Activated T-helper 1 cell treated with Interleukin-2 at 50 U/mL for 16 hours (primary cell): Measurements from ENCODE around the gene TOMM6.

Experiments
- DNase-seq: peaks from one replicate; pipeline ENCODE4 v3.0.0-alpha.2; 2020; ENCODE audit warnings: low read depth

The TOMM6 gene

GRCh38 chr6:41787219-41787917 is at the start of gene TOMM6:
Gene TOMM6 (plus strand): TSS chr6:41787694. CDS start chr6:41787698, 4 bp downstream.
- DNase-seq = peak; percentile 91

DNA sequence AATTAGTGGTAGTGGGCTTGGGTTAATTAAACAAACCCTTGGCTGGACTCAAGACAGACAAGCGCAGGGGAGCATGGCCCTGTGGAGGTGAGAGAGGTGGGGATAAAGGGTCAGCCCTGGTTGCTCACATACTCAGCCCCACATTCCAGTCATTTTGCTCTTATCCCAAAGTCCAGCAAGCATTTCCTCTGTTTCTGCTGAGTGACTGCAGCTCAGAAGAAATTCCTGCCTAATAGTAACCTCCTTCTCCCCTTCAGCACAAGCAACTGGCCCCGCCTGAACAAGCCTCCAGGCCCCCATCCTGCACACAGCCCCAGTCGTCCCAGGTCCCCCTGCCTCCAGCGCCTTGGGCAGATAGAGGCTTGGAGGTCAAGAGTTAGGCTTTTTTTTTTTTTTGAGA is 48.5 kb upstream of the TOMM6 start:
- DNase-seq = no peak

DNA sequence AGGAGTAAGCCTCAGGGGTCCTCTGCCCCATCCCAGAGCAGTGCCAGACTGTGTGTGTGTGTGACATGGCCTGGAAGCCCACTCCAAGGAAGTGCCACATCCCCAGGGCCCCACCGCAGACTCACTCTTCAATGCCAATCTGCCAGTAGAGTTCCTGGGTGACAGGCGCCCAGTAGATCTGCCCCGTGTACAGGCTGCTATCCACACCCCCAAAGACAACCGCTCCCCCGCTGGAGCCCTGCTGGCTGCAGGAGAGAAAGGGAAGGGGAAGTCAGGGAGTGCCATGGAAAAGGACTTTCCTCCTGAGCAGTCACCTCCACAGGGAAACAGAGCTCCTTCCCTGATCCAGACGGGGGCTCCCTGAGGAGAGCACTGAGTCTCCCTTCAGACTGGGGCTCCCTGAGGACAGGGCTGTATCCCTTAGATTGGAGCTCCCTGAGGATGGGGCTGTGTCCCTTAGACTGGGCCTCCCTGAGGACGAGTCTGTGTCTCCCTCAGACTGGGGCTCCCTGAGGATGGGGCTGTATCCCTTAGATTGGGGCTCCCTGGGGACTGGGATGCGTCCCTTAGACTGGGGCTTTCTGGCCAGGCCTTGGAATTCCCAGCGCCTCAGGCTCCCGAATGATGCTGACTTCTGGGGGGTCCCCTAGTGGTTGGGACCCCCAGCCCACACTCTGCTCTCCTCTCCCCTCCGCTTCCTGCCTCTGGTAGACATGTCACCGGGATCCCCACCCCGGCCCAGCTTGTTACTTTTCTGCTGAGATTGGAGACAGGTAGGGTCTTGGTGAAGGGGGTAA is 46.9 kb upstream of the TOMM6 start:
- no peak for DNase-seq

GRCh38 chr6:41741625-41742490 is 45.6 kb upstream of the TOMM6 start:
- no peak for DNase-seq

GRCh38 chr6:41743406-41744235 is 43.9 kb upstream of the TOMM6 start:
- no peak for DNase-seq

DNA sequence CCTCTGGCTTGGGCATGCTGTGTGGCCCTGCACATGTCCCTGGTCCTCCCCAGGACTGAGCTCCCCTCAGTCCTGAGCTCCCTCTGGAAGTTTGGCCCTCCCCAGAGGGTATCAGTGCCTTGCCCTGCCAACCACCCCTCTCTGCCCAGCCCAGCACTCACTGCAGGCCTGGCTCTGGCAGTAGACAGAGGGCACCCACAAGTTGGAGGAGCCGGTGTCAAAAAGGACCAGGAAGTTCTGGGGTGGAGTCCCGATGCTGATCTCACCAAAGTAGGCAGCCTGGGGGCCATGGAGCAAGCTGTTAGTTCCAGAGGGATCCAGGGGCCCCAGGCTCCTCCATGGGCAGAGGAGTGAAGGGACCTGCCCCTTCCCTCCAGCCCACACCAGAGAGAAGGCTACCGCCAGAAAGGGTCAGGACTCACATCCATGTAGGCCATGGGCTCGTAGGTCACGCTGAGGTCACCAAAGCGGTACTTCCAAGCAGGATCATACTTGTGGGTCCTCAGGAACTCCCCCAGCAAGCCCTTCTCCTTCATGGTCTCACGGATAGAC is 43.2 kb upstream of the TOMM6 start:
- no peak for DNase-seq

DNA sequence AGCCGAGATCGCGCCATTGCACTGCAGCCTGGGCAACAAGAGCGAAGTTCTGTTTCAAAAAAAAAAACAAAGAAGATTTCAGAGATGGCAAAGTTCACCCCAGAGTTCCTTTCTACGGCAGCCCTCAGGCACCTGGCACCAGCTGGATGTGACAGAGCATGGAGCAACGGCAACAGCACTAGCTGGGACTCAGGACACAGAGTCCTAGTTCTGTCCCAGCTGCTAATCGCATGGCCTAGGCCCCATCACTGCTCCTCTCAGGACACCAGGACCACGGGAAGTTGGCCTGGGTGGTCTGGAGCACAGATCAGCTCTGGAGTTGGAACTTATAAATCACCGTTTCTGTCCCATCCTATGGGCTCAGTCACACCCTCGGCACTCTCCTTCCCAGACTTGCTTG is 41.4 kb upstream of the TOMM6 start:
- DNase-seq = no peak

DNA sequence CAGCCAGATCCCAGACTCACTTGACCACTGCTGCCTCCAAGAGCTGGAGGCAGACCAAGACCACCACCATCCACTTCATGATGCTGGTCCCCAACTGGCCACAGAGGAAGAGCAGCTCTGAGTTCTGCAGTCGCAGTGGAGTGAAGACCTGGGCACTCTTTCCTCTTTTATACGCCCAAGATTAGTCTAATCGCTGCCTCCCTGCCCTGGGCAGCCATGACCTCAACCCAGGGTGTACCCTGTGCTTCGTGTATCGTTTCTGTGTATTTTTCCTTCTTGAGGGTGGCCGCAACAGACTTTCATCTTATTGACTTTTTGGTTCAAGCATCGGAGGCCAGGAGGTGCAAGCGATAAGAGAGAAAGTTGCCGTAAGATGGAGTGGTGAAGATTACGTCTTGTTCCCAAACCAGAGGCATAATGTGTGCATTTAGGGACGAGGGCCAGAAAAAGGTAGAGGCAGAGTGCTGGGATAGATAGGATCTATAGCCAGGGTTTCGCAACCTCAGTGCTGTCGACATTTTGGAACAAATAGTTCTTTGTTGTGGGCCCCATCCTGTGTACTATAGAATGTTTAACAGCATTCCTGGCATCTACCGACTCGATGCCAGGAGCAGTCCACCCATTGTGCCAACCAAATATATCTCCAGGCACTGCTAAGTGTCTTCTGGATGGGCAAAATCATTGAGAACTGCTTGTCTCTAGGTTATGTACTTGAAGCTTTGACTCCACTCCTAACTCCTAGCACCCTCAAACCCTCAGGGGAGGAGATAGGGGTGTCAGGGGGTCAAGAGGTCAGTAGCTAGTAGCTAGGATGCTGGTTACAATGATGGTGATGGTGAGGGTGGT is 40.0 kb upstream of the TOMM6 start, which contains the start of gene PGC:
Gene PGC, minus strand, starts transcription at position 142 of the 846 bp plus-strand sequence. Its CDS starts 63 bp downstream, at position 79.
- no peak for DNase-seq

DNA sequence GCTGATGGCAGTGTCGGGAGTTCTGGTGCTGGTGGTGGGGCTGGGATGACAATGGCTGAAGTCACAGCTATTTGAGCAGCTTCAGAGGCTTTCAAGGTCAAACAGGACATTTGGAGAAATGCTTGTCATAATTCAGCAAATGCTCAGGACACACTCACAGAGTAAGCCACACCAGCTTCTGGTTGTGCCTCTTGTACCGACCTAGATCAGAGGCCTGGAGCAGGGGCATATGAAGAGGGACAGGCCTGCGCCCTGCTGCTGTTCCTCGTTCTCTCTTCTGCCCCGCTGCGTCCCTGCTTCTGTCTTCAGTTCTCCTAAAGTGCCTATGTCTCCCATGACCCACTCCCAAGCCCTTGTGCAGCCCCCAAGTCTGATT is 39.4 kb upstream of the TOMM6 start:
- DNase-seq = no peak

DNA sequence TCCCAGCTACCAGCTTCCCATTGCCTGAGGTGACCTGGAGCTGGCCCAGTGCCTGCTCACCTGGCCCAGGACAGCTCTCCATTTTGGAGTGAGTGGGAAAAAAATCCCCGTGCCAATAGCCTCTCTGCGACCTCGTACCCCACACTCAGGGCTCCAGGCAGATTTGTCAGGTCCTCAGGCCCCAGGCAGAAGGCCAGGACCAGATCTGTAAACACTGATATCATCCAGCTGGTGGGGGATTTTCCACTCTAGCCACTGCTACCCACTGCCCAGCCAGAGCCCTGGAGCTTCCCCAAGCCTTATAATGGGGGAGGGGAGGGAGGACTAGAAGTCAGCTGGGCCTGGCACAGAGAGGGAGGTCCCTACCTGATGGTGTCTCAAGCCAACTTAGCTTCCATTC is 39.0 kb upstream of the TOMM6 start:
- no peak for DNase-seq

DNA sequence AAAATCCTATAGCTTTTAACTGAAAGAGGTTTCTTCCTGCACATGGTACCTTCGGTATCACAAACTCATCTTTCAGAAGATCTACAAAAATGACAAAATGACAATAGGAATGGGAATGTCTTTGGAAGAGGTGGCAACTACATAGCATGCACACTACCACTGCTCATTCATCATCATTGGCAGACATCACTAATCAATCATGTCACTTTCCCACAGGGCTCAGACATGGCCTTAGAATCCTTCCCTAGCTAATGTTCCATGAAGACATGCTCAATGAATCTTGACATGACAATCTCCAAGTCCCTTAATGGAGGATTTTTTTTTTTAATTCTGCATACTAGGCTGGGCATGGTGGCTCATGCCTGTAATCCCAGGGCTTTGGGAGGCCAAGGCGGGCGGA is 37.1 kb upstream of the TOMM6 start:
- DNase-seq = no peak

DNA sequence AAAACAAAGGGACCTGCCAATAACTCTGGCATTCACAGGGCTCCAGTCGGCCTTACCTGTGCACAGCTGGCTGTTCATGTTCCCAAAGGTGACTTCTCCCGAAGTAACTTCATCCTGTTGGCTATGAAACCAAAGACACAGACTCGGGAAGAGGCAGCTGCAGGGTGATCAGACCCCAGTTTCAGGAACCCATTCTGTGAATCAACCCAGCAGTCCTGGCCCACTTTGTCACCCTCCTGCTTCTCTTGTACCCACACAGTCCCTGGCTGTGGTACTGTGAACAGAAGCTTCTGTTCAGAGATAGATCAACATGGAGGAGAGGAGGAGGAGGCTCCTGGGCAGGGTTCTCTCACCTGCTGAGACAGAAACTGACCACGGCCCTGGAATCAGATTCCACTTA is 31.6 kb upstream of the TOMM6 start:
- no peak for DNase-seq

DNA sequence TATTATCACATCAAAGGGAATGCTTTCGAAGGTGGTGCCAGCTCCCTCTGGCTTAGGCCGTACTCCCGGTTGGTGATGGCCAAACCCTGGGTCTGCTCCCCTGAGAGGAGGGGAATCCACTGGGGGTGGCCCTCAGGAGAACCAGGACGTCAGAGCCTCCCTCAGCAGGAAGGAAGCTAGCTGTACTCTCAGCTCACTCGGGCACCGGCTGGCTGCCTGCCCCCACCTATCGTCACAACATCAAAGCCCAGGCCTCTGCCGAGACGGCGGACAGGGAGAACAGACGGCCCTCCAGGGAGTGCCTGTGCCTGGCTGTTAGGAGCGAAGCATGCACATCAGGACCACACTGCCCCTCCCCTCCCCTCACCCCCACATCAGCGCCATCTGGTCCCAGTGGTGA is 31.1 kb upstream of the TOMM6 start:
- no peak for DNase-seq

- no peak for DNase-seq
Measured at GRCh38 chr6:41757271-41757670, 30.2 kb upstream of the TOMM6 start.

DNA sequence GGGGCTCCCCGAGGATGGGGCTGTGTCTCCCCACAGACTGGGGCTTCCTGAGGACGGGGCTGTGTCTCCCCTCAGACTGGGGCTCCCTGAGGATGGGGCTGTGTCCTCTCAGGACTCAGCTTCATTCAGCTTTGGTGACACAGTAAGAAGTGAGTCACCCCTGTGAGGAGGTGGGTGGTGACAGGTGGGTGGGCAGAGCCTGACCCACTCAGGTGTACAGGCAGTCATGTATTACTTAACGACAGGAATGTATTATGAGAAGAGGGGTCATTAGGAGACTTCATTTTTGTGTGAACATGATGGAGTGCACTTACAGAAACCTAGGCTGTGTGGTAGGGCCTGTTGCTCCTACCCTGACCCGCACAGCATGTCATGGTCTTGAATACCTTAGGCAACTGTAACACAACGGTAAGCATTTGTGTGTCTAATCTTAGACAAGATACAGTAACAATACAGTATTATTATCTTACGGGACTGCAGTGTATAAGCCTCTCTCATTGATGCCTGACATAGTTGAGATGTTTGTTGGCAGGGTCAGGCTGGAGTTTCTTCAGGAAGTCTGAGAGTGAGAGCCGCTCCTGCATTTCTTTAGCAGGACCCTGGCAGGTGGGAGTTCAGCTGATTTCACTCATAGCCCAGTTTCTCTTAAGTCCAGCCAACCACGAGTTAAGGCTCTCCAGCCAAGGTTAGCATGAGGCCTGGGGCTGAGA is 29.4 kb upstream of the TOMM6 start:
- no peak for DNase-seq

DNA sequence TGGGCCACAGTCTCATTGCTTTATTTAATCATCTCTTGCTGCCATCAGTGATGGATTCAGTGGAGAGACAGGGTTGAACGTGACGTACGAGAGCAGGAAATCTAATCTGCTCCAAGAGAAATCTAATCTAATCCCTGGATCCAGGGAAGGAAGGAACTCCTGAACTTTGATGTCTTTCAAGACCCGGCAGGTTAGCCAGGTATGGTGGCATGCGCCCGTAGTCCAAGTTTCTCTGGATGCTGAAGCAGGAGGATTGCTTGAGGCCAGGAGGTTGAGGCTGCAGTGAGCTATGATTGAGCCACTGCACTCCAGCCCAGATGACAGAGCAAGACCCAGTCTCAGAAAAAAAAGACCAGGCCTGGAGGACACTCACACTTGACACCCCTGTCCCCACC is 28.9 kb upstream of the TOMM6 start:
- no peak for DNase-seq

DNA sequence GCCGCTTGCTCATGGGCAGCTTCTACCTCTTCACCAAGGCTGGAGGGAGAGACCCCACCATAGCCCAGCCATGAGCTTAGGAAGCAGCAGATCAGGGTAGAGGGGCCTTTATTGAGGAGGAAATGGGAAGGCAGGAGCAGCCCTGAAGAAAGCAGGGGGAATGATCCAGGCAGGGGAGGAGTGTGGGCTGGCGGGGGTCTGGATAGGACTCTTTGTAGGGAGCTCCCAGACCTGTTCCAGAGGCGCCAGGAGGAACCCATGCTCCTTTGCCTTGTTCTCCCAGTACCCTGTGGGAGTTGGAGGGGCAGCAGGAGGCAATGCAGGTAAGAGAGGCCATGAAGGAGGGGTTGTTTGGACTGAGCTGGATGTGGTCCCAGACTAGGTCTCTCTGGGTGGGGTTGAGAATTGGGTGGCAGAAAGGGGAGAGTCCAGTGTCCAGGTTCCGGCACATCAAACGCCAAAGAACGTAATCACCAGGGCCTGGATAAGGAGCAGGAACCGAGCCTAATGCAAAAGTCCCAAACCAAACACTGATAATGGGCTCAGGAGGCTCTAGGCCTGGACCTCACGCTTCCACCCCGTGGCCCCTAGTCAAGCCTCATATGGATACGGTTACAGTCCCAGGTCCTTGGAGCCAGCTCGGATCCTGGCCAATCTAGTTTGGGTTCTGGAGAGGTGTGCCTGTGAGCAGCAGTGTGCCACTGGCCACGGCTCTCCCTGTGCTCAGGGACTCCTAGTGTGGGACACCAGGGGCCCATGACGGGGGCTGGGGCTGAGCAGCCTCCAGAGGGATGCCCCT is 28.2 kb upstream of the TOMM6 start:
- no peak for DNase-seq

GRCh38 chr6:41759905-41760579 is 27.5 kb upstream of the TOMM6 start:
- DNase-seq = no peak
